HepG2 (cell line): Measurements from ENCODE around the gene TCEANC. TPM values are rescaled to one million over a fixed set of nuclear protein-coding genes. Genes with fewer than 3 reads are reported as not detected.
A peak's percentile ranks its signal among the peaks of the same experiment; 100 is the strongest.

Experiments
- ATAC-seq: fragments of 200-7000 bp; cut with Tn5 transposase; 3 replicates; pipeline ENCODE4 v1.9.1; 2020; ENCODE audit warnings: mild to moderate bottlenecking, moderate library complexity
- Bru-seq: library from RNA; stranded (reverse); fragments of 400-500 nt; gene quantifications from one replicate; lab custom pipeline; 2021; lab: Mats Ljungman, UMichigan
- BruChase-seq, 2 experiments: library from RNA; stranded (reverse); fragments of 400-500 nt; gene quantifications; one replicate each; lab custom pipeline; 2021; lab: Mats Ljungman, UMichigan
- BruUV-seq: library from RNA; stranded (reverse); fragments of 400-500 nt; replicated peaks from 2 replicates; lab custom pipeline; 2021; lab: Mats Ljungman, UMichigan
- CTCF ChIA-PET: fragments of 300-600 bp; formaldehyde crosslinking; extraction: SDS; loops from one replicate; lab custom pipeline; 2021; ENCODE audit warnings: low total read pairs, inconsistent platforms, low intra/inter-chr PET ratio; lab: Yijun Ruan, JAX
- POLR2A ChIA-PET: fragments of 350-600 bp; sonication (Branson Sonifier 250); formaldehyde crosslinking; loops from one replicate; lab custom pipeline; 2020; ENCODE audit warnings: antibody characterized with exemption, inconsistent platforms; lab: Yijun Ruan, JAX
- DNase-seq: peaks from one replicate; pipeline ENCODE4 v3.0.0-alpha.2; 2015; ENCODE audit warnings: low spot score
- FAIRE-seq: peaks from 3 replicates; lab custom pipeline; 2011; peaks lifted over from hg19 to GRCh38; lab: Jason Lieb, UNC
- H2AFZ ChIP-seq: one replicate; pipeline ENCODE4 v1.6.1; 2011; ENCODE audit warnings: low read length, inconsistent platforms
- H3K27ac ChIP-seq: fragments of 300-600 bp; 3 replicates; pipeline ENCODE4 v1.8.0; 2011; ENCODE audit warnings: mixed run types, mild to moderate bottlenecking, mixed read lengths, low read length, inconsistent platforms; ENCODE audit not compliant: insufficient read depth; ENCODE audit errors: extremely low read length
- H3K27me3 ChIP-seq, 2 experiments: fragments of 200-600 bp in 1 of 2; 2 replicates in 1 of 2; 3 replicates in 1 of 2; pipeline versions ENCODE4 v1.6.0 to v1.8.0; 2011; ENCODE audit warnings: low read length in 2 of 2, mild to moderate bottlenecking in 2 of 2, moderate library complexity in 2 of 2, inconsistent platforms in 1 of 2; ENCODE audit not compliant: insufficient read depth in 2 of 2, control insufficient read depth in 1 of 2
- H3K36me3 ChIP-seq, 2 experiments: fragments of 200-600 bp in 1 of 2; replicated peaks in 1 of 2; 2 replicates in 1 of 2; 3 replicates in 1 of 2; pipeline versions ENCODE4 v1.5.1 to v1.8.0; 2011; ENCODE audit warnings: low read length in 2 of 2, inconsistent platforms in 1 of 2; ENCODE audit not compliant: insufficient read depth in 2 of 2, control insufficient read depth in 1 of 2
- H3K4me1 ChIP-seq: 2 replicates; pipeline ENCODE4 v1.5.1; 2012; ENCODE audit warnings: low read length, inconsistent platforms; ENCODE audit not compliant: insufficient read depth
- H3K4me2 ChIP-seq: 2 replicates; pipeline ENCODE4 v1.6.0; 2011; ENCODE audit warnings: low read depth, low read length, inconsistent platforms
- H3K4me3 ChIP-seq, 3 experiments: fragments of 200-600 bp in 1 of 3; sonication (generic), shearing (Covaris generic) in 1 of 3; replicated peaks in 1 of 3; 2 replicates each; pipeline ENCODE4 v1.5.1; 2011 to 2016; ENCODE audit warnings: low read length in 3 of 3, inconsistent platforms in 2 of 3, low read depth in 2 of 3, mild to moderate bottlenecking in 2 of 3, control low read depth in 1 of 3, mixed read lengths in 1 of 3; ENCODE audit not compliant: insufficient read depth in 1 of 3
- H3K79me2 ChIP-seq: one replicate; pipeline ENCODE4 v1.6.1; 2011; ENCODE audit warnings: low read length, inconsistent platforms; ENCODE audit not compliant: insufficient read depth
- H3K9ac ChIP-seq: 2 replicates; pipeline ENCODE4 v1.6.0; 2011; ENCODE audit warnings: mild to moderate bottlenecking, low read depth, low read length, inconsistent platforms; ENCODE audit not compliant: insufficient read depth
- H3K9me3 ChIP-seq: 2 replicates; pipeline ENCODE4 v1.5.1; 2012; ENCODE audit warnings: mild to moderate bottlenecking, low read length
- H4K20me1 ChIP-seq: 2 replicates; pipeline ENCODE4 v1.6.0; 2011; ENCODE audit warnings: inconsistent platforms, mild to moderate bottlenecking, low read length, moderate library complexity; ENCODE audit not compliant: insufficient read depth
- DPF2 ChIP-seq: sonication (generic); formaldehyde crosslinking; IDR thresholded peaks from 2 replicates; pipeline ENCODE4 v1.4.0; 2020; ENCODE audit warnings: mild to moderate bottlenecking, low read depth, missing genetic modification reagents, borderline replicate concordance
- FOXM1 ChIP-seq: sonication (generic); formaldehyde crosslinking; IDR thresholded peaks from 2 replicates; pipeline ENCODE4 v1.5.0; 2020; ENCODE audit warnings: missing genetic modification reagents
- GZF1 ChIP-seq: sonication (generic); formaldehyde crosslinking; IDR thresholded peaks from 2 replicates; pipeline ENCODE4 v1.5.1; 2020; ENCODE audit warnings: mild to moderate bottlenecking, missing genetic modification reagents
- HIVEP1 ChIP-seq: sonication (generic); formaldehyde crosslinking; IDR thresholded peaks from 2 replicates; pipeline ENCODE4 v1.4.0; 2020; ENCODE audit warnings: mild to moderate bottlenecking, missing genetic modification reagents
- HNF4G ChIP-seq, 2 experiments: sonication (generic) in 1 of 2; formaldehyde crosslinking in 1 of 2; IDR thresholded peaks; 2 replicates each; pipeline versions ENCODE4 v1.4.0 to v1.6.1; 2011 to 2020; ENCODE audit warnings: borderline replicate concordance in 2 of 2, low read depth in 2 of 2, mild to moderate bottlenecking in 2 of 2, low read length in 1 of 2, missing genetic modification reagents in 1 of 2, moderate library complexity in 1 of 2
- HNRNPK ChIP-seq: fragments of 200-400 bp; formaldehyde crosslinking; IDR thresholded peaks from 2 replicates; pipeline ENCODE4 v1.6.1; 2018; ENCODE audit warnings: low read length, low read depth, moderate library complexity, mild to moderate bottlenecking; ENCODE audit not compliant: poor library complexity, severe bottlenecking
- MAZ ChIP-seq, 2 experiments: sonication (generic) in 1 of 2; formaldehyde crosslinking in 1 of 2; IDR thresholded peaks; 2 replicates each; pipeline versions ENCODE4 v1.5.0 to v1.6.1; 2012 to 2020; ENCODE audit warnings: low read depth in 2 of 2, mild to moderate bottlenecking in 2 of 2, borderline replicate concordance in 1 of 2, improper control_type of control experiment in 1 of 2, low read length in 1 of 2, missing genetic modification reagents in 1 of 2, moderate library complexity in 1 of 2
- NFYB ChIP-seq: sonication (generic); formaldehyde crosslinking; IDR thresholded peaks from 2 replicates; pipeline ENCODE4 v1.4.0; 2020; ENCODE audit warnings: missing genetic modification reagents
- RAD51 ChIP-seq: fragments of 450-650 bp; IDR thresholded peaks from 2 replicates; pipeline ENCODE4 v1.6.1; 2016; ENCODE audit warnings: borderline replicate concordance
- ZNF124 ChIP-seq: sonication (generic); formaldehyde crosslinking; IDR thresholded peaks from 2 replicates; pipeline ENCODE4 v1.4.0; 2020; ENCODE audit warnings: missing genetic modification reagents
- ZSCAN21 ChIP-seq: sonication (generic); formaldehyde crosslinking; IDR thresholded peaks from 2 replicates; pipeline ENCODE4 v1.8.0; 2022; ENCODE audit warnings: mild to moderate bottlenecking, missing genetic modification reagents, moderate library complexity, borderline replicate concordance
- WGBS: methylation state at CpG from one replicate; pipeline ENCODE4 v1.1.6; 2017; ENCODE audit warnings: low lambda C conversion rate; 5-methylcytosine and 5-hydroxymethylcytosine counted together
- in situ Hi-C: cut with HindIII; loops from 2 replicates; pipeline ENCODE4 v1.10.0; 2017; ENCODE audit warnings: low pct_unique_long_range_greater_than_20kb; ENCODE audit not compliant: extremely low pct_ligation_motif_present
- intact Hi-C: fragments of 100-400 bp; cut with micrococcal nuclease; formaldehyde crosslinking; loops from one replicate; pipeline ENCODE4 v1.10.0; 2022; ENCODE audit not compliant: unreplicated experiment
- long read RNA-seq, 2 experiments: library from RNA in 1 of 2; library from polyadenylated mRNA in 1 of 2; stranded (forward) in 1 of 2; unstranded in 1 of 2; transcript quantifications; one replicate each; pipeline ENCODE4 v2.0.0, GENCODE V29; 2019 to 2022
- polyA minus RNA-seq, 3 experiments: library from RNA; depleted of rRNA, polyadenylated mRNA; stranded (reverse); fragments of >200 nt; gene quantifications; 2 replicates each; pipeline ENCODE4 v1.2.3, GENCODE V29; 2011; ENCODE audit warnings: low replicate concordance in 1 of 3
- polyA plus RNA-seq, 8 experiments: library from polyadenylated mRNA; depleted of rRNA in 3 of 8; stranded (reverse) in 7 of 8; unstranded in 1 of 8; fragments of >200 nt; fragmentation: Illumina TruSeq in 4 of 8; extraction: Trizol in 4 of 8; gene quantifications; 2 replicates each; pipeline versions ENCODE4 v1.2.1 to v1.2.3, GENCODE V29; 2011 to 2016; ENCODE audit warnings: low read depth in 4 of 8, missing spikeins in 1 of 8, mixed read lengths in 1 of 8; ENCODE audit not compliant: insufficient read depth in 1 of 8
- total RNA-seq, 5 experiments: library from RNA; depleted of rRNA; stranded (reverse); fragments of >200 nt; fragmentation: Illumina TruSeq; extraction: Trizol; gene quantifications; 2 replicates each; pipeline ENCODE4 v1.2.3, GENCODE V29; 2016; ENCODE audit warnings: low read depth in 1 of 5
- TF ChIP-seq, protein P1 (sequence below): sonication (generic); formaldehyde crosslinking; IDR thresholded peaks from 2 replicates; pipeline ENCODE4 v1.5.1; 2020; ENCODE audit warnings: missing genetic modification reagents, mild to moderate bottlenecking, borderline replicate concordance

Gene TCEANC, protein sequence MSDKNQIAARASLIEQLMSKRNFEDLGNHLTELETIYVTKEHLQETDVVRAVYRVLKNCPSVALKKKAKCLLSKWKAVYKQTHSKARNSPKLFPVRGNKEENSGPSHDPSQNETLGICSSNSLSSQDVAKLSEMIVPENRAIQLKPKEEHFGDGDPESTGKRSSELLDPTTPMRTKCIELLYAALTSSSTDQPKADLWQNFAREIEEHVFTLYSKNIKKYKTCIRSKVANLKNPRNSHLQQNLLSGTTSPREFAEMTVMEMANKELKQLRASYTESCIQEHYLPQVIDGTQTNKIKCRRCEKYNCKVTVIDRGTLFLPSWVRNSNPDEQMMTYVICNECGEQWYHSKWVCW
- total RNA-seq (2016; rRNA removed; fragmentation: Illumina TruSeq; extraction: Trizol): 0.97 and 1.5 TPM in 2 replicates
- total RNA-seq (2016; cell fraction: cytosol; rRNA removed; fragmentation: Illumina TruSeq; extraction: Trizol; ENCODE audit: low read depth): 1.1 and 1.8 TPM in 2 replicates
- total RNA-seq (2016; cell fraction: insoluble cytoplasmic fraction; rRNA removed; fragmentation: Illumina TruSeq; extraction: Trizol): 1.3 TPM in 2 replicates
- total RNA-seq (2016; cell fraction: membrane; rRNA removed; fragmentation: Illumina TruSeq; extraction: Trizol): 1.4 and 1.6 TPM in 2 replicates
- 0.81 and 1.1 TPM in 2 replicates for total RNA-seq (2016; cell fraction: nucleus; rRNA removed; fragmentation: Illumina TruSeq; extraction: Trizol)
- 0.51 and 0.61 TPM in 2 replicates for polyA plus RNA-seq (2011; rRNA removed)
- 0.17 and 0.24 TPM in 2 replicates for polyA plus RNA-seq (2011; cell fraction: cytosol; rRNA removed)
- 0.48 and 0.66 TPM in 2 replicates for polyA plus RNA-seq (2011; cell fraction: nucleus; rRNA removed)
- polyA plus RNA-seq (2012): 0.45 and 0.56 TPM in 2 replicates
- 0.11 and 0.14 TPM in 2 replicates for polyA plus RNA-seq (2016; cell fraction: cytosol; fragmentation: Illumina TruSeq; extraction: Trizol; ENCODE audit: low read depth)
- 0.73 and 0.97 TPM in 2 replicates for polyA plus RNA-seq (2016; cell fraction: insoluble cytoplasmic fraction; fragmentation: Illumina TruSeq; extraction: Trizol; ENCODE audit: low read depth)
- 0.19 and 0.39 TPM in 2 replicates for polyA plus RNA-seq (2016; cell fraction: membrane; fragmentation: Illumina TruSeq; extraction: Trizol; ENCODE audit: low read depth)
- polyA plus RNA-seq (2016; cell fraction: nucleus; fragmentation: Illumina TruSeq; extraction: Trizol; ENCODE audit: insufficient read depth, low read depth): 0.93 and 2.3 TPM in 2 replicates
- polyA minus RNA-seq (2011; rRNA and poly(A)+ RNA removed; ENCODE audit: low replicate concordance): 2.2 TPM in 1 of 2 replicates, not detected in the other
- polyA minus RNA-seq (2011; cell fraction: cytosol; rRNA and poly(A)+ RNA removed): 0.26 and 0.49 TPM in 2 replicates
- 0.77 and 2.2 TPM in 2 replicates for polyA minus RNA-seq (2011; cell fraction: nucleus; rRNA and poly(A)+ RNA removed)
- percentile 34 among the genes with signal in this experiment for Bru-seq, nascent RNA
- percentile 36 among the genes with signal in this experiment for BruChase-seq, experiment 1, labeled RNA remaining after a 6-hour chase
- percentile 40 among the genes with signal in this experiment for BruChase-seq, experiment 2, labeled RNA remaining after a 2-hour chase
- long read RNA-seq, experiment 1, partial matches to known transcripts: 0 of 2 reads
- long read RNA-seq, experiment 1, other reads (novel, unspliced or antisense): 1 of 2 reads
- long read RNA-seq, experiment 2: 0 reads

DNA sequence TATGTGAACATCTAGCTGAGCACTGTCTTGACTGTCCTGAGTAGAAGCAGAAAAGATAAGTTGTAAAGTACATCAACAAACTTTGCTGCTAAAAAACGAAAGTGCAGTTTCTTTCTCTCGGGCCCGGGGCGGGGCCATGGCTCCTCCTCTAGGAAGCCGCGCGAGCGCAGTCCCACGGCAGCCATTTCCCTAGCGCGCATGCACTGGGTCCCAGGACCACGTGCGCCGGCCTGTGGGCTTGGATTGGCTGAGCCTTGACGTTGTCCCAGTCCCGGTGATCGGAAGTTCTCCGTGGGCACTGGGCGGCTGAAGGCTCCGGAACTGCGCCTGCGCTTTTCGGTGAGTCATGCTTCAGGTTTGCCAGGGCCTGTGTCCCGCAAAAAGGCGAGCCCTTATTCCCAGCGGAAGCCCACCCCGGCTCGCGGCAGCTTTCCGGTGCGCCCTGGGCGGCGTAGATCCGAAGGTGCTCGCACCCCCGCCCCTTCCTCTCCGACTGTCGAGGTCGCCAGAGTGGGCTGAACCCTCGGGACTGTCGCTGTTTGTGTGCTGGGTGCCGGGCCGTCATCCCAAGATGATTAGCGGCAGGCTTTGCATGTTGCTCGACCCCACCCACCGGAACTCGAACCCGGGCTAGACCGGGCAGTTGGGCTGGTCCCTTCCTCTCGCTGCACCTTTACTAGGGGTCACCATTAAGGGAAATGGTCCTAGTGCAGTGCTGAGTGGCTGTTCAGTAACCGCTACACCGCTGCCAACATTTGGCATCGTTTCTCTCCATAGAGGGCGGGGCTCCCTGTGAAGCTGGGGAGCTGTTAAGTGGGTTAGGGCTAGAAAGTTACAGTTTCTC is at the start of gene TCEANC:
TCEANC (plus strand) TSS at position 292 of the 844 bp plus-strand sequence. CDS start 9,368 bp downstream, outside the sequence.
- FAIRE-seq (peak; percentile 94), ATAC-seq (peak; percentile 98), DNase-seq (peak; percentile 91)
- ChIA-PET CTCF (no interaction called here), POLR2A (interaction anchor here (1.2 to 1.6 kb wide), 3 partner anchors 82 to 377 kb away, joined by 3 to 11 read pairs (median 4); partner anchors contain the start of genes GEMIN8, OFD1 and TRAPPC2)
- H2AFZ ChIP-seq: peak within 1 kb of the TSS; percentile 66
- H3K9me3 ChIP-seq: no peaks in the 10 kb centered on the region
- H3K4me1 ChIP-seq: peaks cover 6% of the 10 kb centered on the region
- H3K27ac ChIP-seq: peak within 1 kb of the TSS; percentile 74
- 0% methylated on average over 2 of the region's 54 CpGs for WGBS
- in situ Hi-C loops: loop anchor here (5.0 kb wide), 1 partner anchor 374 kb away; the partner anchor contains the start of gene GEMIN8
- intact Hi-C loops: no loop called here
- peak within 1 kb of the TSS; percentile 69 for H3K9ac ChIP-seq
- no peaks in the 10 kb centered on the region for H3K36me3 ChIP-seq
- no peaks in the 10 kb centered on the region for H3K79me2 ChIP-seq
- no peaks in the 10 kb centered on the region for H3K27me3 ChIP-seq
- TSS peak; percentile 76 for BruUV-seq
- peak within 1 kb of the TSS; percentile 87 for H3K4me2 ChIP-seq
- no peaks in the 10 kb centered on the region for H4K20me1 ChIP-seq
- H3K4me3 ChIP-seq: peak within 1 kb of the TSS; percentile 63 to 74 (median 68)
- no peak for TF ChIP-seq HNF4G (IDR thresholded peaks at IDR 0.05; ENCODE audit: borderline replicate concordance, low read depth, low read length)
- no peak for TF ChIP-seq HNF4G (CRISPR knock-in tag; IDR thresholded peaks at IDR 0.05; ENCODE audit: borderline replicate concordance, low read depth)
- TF ChIP-seq, protein P1, sequence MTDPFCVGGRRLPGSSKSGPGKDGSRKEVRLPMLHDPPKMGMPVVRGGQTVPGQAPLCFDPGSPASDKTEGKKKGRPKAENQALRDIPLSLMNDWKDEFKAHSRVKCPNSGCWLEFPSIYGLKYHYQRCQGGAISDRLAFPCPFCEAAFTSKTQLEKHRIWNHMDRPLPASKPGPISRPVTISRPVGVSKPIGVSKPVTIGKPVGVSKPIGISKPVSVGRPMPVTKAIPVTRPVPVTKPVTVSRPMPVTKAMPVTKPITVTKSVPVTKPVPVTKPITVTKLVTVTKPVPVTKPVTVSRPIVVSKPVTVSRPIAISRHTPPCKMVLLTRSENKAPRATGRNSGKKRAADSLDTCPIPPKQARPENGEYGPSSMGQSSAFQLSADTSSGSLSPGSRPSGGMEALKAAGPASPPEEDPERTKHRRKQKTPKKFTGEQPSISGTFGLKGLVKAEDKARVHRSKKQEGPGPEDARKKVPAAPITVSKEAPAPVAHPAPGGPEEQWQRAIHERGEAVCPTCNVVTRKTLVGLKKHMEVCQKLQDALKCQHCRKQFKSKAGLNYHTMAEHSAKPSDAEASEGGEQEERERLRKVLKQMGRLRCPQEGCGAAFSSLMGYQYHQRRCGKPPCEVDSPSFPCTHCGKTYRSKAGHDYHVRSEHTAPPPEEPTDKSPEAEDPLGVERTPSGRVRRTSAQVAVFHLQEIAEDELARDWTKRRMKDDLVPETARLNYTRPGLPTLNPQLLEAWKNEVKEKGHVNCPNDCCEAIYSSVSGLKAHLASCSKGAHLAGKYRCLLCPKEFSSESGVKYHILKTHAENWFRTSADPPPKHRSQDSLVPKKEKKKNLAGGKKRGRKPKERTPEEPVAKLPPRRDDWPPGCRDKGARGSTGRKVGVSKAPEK (CRISPR knock-in tag): no peak
- no peak for TF ChIP-seq ZNF124
- 0 out of 2 replicates have a peak, but pooled peaks have one; percentile 46 for TF ChIP-seq ZSCAN21 (CRISPR knock-in tag)
- TF ChIP-seq RAD51: peak; percentile 71; the same call in 1 of the 2 replicates
- TF ChIP-seq DPF2 (CRISPR knock-in tag): no peak
- TF ChIP-seq HNRNPK: no peak
- no peak for TF ChIP-seq FOXM1 (CRISPR knock-in tag)
- no peak for TF ChIP-seq GZF1 (CRISPR knock-in tag)
- no peak for TF ChIP-seq MAZ (IDR thresholded peaks at IDR 0.05; ENCODE audit: borderline replicate concordance, low read depth, low read length)
- peak; percentile 34; the same call in 1 of the 2 replicates for TF ChIP-seq MAZ (CRISPR knock-in tag; IDR thresholded peaks at IDR 0.05; ENCODE audit: low read depth)
- TF ChIP-seq NFYB (CRISPR knock-in tag): peak; percentile 87
- no peak for TF ChIP-seq HIVEP1
